HG02623 (cell line): ENCODE data around the gene DYNC2I2.
"Not testable (repeated sequence)": the region's sequence is repeated elsewhere in the genome, so short reads cannot be mapped to it uniquely, and the experiment has no call there.

Experiments
- ATAC-seq: cut with Tn5 transposase; IDR thresholded peaks from one replicate; pipeline ENCODE4 v1.9.1; 2021; ENCODE audit warnings: moderate library complexity; ENCODE audit not compliant: unreplicated experiment

The DYNC2I2 gene

DNA sequence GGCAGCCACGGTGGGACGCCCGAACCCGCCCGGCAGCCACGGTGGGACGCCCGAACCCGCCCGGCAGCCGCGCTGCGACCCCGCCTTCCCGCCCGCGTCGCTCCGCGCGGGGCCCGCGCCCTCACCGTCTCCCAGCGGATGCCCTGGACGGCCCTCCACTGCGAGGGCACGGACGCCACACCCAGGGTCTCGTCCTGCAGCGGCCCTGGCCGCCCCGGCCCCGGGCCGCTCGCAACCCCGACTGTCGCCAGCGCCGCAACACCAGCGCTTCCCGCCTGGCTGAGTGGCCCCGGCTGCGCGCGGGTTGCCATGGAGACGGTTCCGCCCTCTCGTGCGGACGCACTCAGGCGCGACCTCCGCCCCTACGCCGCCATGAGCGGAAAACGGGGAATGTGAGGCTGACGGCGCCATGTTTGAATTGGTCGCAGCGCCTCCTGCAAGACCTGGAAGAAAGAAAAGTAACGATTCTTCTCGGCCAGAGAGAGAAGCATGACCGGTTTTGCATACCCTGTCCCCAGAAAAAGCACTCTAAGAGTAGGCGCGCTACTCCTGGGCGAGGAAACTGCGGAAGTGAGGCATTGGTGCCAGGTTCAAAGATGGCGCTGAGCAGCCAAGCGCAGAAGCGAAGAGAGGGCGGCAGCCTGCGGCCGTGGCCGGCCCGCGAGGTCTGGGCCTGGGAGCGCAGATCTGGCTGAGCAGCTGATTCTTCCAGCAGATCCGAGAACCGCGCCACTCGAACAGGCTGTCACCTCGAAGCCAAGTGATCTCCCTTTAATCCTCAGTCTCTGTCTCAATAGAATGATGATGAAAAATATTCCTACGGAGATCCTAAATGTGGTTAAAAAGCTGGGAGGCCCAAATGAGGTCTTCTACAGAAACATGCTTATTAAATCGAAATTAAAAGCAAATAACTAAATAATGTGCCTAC, at the start of gene DYNC2I2:
Gene DYNC2I2, minus strand, starts transcription at position 432 of the 928 bp plus-strand sequence. Its CDS starts 121 bp downstream, at position 311.
- peak; percentile 64 for ATAC-seq

DNA sequence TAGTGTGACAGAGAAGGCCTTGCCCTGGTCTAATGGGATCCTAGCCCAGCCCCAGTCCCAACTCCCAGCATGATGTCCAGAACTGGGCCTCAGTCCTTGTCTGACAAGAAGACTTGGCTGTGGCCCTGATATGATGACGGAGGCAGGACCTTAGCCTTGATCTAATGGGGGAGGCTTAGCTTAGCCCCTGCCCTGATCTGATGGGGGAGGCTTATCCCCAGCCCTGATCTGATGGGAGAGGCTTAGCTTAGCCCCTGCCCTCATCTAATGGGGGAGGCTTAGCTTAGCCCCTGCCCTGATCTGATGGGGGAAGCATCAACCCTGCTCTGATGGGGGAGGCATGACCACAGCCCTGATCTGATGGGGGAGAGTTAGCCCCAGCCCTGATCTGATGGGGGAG, 49.4 kb upstream of the DYNC2I2 start:
- no peak for ATAC-seq

DNA sequence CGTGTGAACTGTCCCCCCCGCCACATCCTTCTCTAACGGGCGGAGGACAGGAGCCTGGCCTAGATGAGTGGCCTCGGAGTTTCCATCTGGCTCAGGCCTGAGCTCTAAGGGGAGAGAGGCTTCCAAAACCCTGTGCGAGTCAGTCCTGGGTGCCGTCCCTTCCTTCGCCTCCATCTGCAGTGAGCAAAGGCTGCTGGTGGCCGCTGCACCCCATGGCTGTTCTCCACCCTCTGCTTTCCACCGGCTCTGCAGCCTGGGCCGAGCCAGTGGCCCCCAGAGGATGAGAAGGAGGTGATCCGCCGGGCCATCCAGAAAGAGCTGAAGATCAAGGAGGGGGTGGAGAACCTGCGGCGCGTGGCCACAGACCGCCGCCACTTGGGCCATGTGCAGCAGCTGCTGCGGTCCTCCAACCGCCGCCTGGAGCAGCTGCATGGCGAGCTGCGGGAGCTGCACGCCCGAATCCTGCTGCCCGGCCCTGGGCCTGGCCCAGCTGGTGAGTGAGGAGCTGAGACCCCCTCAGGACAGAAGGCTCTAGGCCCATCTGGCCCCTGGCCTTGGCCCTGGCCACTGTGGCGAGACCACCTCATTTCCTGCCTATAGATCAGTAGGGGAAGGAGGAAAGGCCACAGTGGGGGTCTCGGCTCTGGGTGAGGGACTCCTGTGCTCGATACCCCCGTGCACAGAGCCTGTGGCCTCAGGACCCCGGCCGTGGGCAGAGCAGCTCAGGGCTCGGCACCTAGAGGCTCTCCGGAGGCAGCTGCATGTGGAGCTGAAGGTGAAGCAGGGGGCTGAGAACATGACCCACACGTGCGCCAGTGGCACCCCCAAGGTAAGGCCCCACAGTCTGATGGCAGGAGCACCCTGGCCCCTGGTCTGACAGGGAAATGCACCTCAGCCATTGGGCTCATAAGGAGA, 48.7 kb upstream of the DYNC2I2 start:
- no peak for ATAC-seq

DNA sequence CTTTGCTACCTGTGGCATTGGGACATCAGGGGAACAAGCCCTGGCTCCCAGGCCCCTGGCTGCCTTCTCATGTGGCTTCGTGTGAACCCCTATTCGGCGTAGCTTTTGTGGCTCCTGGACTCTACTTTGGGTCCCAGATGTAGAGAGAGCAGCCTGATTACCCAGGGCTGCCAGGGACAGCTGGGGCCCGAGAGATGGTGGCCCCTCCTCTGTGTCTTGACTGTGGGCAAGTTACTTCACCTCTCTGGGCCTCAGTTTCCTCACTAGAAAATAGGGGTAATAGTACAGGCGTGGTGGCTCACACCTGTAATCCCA, 47.7 kb upstream of the DYNC2I2 start:
- ATAC-seq: no peak

DNA sequence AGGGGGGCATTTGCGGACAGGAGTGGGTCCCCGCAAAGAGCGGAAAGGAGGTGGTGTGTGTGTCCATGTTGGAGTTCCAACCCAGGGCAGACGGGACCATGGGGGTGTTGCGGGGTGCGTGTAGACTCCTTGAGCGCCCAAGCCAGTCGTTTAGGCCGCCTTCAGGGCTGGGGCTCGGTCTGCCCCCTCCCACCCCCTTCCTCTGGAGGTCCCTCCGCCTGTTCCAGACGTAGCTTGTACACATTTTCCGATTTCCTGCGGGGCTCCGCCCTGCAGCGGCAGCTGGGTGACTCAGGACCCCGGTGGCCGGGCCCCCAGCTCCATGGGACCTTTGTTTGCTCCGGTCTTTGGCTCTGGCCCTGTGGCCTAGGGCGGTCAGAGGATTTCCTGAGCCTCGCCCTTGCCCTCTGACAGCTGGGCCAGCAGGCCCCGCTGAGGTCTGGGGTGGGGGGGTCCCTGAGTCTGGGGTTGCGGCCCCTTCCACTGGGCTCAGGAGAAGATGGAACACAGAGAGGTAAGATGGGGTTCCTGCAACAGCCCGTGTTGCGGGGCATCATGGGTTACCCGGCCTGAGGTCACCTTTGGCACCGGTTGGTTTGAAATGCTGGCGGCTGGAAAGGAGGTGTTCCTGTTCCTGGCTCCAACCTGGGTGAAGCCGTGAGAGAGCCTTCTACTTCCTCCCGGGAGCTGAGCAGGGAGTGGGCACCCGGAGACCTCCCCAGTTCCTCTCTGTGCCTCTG, 47.1 kb upstream of the DYNC2I2 start:
- ATAC-seq: no peak

DNA sequence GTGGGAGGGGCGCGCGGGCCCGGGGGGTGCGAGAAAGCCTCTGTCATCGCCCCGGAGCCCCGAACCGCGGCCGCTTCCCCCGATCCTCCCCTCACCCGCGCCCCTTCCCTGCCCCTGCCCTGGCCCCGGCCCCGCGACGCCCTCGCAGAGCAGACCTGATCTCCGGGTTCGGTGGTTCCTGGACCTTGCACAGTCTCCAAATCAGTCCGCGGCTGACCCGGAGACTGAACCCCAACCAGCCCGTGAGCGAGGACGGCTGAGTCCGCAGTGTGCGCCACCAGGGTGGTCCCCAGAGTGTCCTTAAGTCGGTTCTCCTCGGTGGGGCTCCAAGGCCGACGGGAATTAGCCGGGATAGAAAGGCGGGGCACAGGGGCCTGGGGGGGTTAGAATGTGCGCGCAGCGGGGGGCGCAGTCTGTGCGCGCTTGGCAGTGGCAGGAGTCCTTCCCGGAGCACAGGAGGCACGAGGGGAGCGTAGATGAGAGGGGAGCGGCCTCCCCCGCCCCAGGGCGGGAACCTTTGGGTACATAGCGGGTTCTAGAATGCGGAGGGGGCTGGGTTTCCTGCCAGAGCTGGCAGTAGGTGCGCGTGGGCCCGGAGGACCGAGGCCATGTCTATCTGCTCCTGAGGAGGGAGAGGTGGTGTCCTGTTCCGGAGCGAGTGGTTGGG, 46.4 kb upstream of the DYNC2I2 start:
- ATAC-seq: no peak

DNA sequence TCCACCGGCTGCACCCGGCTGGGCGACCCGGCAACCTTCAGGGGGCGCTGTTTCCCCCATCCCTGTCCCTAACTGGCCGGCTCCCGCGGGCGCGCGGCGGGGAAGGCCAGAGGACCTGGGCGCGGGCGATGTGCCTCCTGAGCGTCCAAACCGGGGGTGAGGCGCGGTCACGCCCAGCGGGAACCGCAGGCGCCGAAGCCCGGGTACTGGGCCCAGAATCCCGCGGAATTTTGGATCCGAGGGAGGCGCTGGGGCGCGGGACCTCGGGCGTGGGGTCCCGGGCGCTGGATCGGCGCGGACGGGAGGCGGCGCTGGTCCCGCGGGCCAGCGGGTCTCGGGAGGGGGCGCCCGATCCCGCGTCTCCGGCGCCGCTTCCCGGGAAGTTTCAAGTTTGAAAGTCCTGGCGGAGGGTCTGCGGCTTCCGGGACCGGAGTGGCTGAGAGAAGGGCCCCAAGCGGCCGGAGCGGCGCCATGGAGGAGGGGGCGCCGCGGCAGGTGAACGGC, 45.9 kb upstream of the DYNC2I2 start, which contains the start of gene PKN3:
Gene PKN3, plus strand, starts transcription at position 59 of the 504 bp plus-strand sequence. Its CDS starts 413 bp downstream, at position 472.
- ATAC-seq: peak; percentile 56

DNA sequence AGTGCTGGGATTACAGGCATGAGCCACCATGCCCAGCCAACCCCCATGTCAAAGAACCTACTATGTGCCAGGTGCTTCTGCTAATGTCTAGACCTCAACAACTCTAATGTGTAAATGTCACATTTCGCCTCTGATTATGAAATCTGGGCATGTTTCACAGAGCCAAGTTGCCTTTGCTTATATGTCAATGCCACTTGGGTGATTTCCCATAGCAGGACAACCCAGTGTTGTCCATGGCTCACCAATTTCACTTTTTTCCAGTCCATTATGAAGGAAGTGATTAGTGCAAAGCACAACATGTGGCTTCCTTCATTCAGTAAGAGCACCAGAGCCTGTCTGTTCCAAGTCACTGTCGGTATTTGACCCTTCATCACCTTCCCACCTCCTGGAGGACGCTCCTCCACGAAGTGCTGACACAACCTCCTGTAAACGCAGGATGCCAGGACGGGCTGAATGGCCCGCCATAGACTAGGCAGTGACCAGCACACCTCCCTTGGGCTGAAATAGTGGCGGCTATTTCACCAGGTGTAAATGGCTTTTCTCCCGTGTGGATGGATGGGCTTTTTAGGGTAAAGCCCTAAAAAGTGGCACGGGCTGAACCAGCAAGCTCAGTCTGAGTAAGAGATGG, 44.7 kb upstream of the DYNC2I2 start:
- no peak for ATAC-seq

DNA sequence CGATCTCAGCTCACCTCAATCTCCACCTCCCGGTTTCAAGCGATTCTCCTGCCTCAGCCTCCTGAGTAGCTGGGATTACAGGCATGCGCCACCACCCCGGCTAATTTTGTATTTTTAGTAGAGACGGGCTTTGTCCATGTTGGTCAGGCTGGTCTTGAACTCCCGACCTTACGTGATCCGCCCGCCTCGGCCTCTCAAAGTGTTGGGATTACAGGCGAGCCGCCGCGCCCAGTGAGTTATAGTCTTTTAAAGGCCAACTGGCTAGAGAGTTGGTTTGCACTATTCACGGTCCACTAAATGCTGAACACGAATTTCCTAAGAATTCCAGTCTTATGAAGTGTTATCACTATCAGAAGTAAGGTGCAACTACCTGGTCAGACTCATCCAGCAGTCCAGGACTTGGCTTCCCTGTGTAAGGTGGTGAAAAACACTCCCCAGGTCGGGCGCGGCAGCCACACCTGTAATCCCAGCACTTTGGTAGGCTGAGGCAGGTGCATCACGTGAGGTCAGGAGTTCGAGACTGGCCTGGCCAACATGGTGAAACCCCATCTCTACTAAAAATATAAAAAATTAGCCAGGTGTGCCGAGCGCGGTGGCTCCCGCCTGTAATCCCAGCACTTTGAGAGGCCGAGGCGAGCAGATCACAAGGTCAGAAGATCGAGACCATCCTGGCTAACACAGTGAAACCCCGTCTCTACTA, 42.6 kb upstream of the DYNC2I2 start:
- ATAC-seq: not testable (repeated sequence)

DNA sequence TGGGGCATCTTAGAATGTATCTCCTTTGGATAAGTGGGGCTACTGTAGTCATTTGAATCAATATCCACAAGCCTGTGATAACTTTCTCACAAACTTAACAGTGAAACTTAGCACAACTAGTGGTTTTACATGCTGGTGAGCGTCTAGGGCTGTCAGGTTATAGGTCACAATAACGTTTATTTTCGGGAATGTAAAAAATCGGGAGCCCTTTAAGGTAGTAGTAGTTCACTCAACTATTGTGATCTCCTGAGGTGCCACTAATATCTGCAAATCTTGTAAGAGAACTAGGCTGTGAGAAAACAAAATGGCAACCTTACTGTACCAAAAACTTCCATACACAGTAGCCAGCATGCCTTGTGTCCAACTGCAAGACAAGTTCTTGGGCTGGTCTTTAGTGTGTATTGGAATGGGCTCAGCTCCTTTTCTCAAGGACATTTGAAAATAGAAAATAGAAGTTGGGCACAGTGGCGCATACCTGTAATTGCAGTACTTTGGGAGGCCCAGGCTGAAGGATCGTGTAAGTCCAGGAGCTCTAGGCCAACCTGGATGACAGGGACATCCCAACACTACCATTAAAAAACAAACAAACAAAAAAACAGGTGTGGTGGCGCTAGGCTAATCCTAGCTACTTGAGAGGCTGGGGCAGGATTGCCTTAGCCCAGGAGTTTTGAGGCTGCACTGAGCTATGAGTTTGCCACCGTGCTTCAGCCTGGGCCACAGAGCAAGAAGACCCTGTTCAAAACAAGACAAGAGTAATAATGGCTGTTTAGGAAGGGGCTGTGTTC, 40.5 kb upstream of the DYNC2I2 start:
- no peak for ATAC-seq

DNA sequence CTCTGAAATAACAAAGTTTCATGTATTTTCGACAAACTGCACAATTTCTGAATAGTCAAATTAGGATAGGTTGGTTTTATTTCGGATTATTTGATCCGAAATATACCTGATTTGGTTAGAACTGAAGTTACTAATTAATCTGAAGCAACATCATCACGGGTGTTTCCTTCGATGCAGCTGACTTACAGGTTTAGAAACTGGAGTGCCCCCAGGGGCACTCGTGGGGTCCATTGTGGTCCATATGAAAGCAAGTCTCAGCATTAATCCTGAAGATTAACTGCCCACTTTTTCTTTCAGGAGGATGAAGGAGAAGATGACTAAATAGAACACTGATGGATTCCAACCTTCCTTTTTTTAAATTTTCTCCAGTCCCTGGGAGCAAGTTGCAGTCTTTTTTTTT, 37.7 kb upstream of the DYNC2I2 start:
- no peak for ATAC-seq

DNA sequence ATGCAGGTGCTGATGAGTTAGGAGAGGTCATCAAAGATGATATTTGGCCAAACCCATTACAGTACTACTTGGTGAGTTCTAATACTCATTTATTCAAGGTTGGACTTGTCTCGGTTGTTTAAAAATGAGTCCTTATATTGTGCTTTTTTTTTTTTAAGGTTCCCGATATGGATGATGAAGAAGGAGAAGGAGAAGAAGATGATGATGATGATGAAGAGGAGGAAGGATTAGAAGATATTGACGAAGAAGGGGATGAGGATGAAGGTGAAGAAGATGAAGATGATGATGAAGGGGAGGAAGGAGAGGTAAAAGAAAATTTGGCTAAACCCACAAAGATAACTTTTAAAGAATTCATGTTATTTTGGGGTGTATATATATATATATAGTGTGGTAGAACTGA, 37.1 kb upstream of the DYNC2I2 start:
- ATAC-seq: not testable (repeated sequence)

DNA sequence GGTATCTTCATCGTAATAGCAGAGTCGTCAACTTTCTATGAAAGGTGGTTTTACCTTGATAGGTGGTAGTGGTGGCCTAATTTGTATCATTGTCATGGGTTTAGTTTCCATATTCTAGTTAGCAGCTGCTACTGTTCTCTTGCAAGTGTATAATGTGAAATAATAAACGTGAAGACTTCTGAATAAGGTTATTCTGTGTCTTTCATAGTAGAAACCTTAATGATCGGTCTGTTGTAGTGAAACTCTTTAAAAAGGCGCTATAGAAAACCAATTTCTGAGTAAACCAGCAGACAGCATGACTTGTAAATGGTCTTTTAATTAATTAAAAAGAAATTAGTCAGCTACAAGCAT, 34.0 kb upstream of the DYNC2I2 start:
- ATAC-seq: no peak

DNA sequence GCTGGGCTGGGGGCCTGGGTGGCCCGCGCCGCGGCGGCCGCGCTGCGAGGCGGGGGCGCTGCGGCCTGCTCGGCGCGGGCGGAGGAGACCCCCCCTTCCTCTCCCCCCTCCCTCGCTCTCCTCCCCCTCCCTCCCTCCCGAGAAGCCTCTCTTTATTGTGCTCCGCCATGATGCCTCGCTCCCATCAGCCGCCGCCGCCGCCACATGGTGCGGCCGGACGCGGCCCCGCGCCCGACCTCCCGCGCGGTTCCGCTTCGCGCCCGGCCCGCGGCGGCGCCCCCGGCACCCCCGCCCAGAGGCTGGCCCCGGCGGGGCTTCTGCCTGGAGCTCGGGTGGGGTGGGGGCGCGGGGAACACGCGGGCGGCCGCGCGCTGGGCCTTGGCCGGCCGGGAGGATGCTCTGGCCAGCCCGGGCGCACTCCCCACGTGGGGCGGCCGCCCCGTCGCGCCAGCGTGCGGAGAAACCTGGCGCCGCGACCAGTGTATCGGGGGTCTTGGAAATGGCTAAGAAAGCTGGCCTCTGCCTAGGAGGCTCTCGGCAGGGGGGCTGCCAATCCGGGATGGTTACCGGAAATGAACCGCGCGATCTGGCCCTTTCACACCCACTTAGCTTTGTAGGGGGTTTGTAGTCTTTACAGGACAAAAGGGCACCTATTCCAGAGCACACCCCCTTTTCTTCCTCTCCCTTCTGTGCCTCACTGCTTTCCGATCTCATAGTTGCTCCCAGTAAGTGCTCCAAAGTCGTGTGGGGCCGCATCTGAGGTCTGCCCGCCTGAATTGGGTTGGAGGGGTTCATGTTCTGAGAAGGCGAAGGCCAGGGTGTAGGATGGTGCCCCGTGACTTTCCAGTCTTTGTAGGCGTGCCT, 33.4 kb upstream of the DYNC2I2 start:
- ATAC-seq: peak; percentile 9

DNA sequence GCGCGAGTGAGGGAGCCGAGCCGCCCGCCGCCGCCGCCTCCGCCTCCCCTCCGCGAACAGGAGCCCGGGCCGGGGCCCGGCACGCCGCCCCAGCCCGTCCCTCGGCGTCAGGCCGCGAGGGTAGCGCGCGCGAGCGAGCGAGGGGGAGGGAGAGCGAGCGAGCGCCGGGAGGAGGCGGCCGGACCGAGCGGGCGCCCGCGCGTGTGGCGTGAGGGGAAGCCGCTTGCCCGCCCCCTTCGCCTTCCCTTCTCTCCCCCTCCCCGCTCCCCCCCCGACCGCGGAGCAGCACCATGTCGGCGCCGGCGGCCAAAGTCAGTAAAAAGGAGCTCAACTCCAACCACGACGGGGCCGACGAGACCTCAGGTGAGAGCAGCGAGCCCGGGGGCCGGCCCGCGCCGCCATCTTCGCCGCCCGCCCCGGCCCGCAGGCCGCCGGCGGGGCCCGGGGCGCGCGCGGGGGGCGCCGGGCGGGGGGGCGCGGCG, 32.7 kb upstream of the DYNC2I2 start:
- ATAC-seq: peak; percentile 23

DNA sequence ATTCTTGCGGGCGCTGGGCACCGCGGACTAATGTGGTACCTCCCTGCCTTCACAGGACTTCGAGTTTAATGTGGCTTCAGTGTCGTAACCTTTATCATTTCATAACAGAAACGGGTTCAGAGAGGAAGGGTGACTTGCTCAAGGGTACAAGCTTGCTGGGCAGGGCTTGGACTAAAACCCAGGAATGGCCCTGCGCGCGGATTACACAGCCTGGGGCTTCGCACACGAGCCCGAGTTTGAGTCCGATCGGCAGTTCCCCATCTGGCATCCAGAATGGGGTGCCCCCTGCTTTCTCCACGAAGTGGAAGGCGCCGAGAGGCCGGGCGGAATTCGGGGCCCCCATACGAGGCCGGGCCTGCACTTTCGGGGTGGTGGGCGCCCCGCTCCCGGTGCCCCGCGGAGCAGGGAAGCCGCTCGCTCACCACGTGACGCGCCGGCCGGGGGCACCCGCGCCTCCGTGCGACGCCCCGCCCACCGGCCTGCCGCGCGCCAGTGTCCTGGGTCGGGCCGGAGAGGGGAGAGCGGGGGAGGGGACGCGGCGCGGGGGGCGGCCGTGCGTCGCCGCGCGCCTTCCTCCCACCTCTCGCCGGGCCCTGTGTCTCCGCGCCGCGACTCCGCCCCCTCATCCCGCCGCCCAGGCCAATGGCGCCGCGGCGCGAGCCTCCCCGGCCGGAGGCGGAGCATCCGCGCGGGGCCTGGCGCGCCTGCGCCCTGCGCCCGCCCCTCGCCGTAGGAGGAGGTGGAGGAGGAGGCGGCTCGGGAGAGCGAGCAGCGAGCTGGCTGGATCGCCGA, 32.0 kb upstream of the DYNC2I2 start, which contains the start of gene SET:
Gene SET, plus strand, starts transcription at position 722 of the 792 bp plus-strand sequence. CDS start 361 bp downstream, outside the sequence.
- peak; percentile 70 for ATAC-seq
